A673 (cell line): Measurements from ENCODE around the gene ZNF746.

ENCODE experiments used
- EZH2 ChIP-seq: fragments of 200-600 bp; sonication (generic); IDR thresholded peaks from 2 replicates; pipeline ENCODE4 v1.6.1; 2017; ENCODE audit warnings: borderline replicate concordance, low read depth, mild to moderate bottlenecking, mixed read lengths, antibody characterized with exemption, low read length; ENCODE audit not compliant: poor library complexity, severe bottlenecking
- TF ChIP-seq, protein P1 (sequence below): fragments of 300-800, 200-600 bp; sonication (generic); conservative IDR thresholded peaks from 2 replicates; pipeline ENCODE4 v1.5.1; 2017; ENCODE audit warnings: low read depth, mild to moderate bottlenecking, antibody characterized with exemption, low read length, moderate library complexity, mixed read lengths

DNA sequence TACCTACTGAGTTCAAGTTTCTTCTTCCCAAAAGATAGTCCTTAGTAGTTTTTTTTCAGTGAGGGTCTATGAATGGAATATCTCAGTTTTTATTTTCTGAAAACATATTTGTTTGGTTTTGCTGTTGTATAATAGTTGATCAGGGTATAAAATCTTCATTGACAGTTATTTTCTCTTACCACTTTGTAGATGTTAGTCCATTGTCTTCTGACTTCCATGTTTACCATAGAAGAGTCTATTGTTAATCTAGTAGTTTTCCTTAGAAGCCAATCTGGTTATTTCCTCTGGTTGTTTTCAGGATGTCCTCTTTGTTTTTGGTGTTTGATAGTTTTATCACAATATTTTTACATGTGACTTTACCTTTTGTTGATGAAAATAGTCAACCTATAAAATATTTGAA lies 31.2 kb downstream of the ZNF746 start:
- TF ChIP-seq, protein P1, sequence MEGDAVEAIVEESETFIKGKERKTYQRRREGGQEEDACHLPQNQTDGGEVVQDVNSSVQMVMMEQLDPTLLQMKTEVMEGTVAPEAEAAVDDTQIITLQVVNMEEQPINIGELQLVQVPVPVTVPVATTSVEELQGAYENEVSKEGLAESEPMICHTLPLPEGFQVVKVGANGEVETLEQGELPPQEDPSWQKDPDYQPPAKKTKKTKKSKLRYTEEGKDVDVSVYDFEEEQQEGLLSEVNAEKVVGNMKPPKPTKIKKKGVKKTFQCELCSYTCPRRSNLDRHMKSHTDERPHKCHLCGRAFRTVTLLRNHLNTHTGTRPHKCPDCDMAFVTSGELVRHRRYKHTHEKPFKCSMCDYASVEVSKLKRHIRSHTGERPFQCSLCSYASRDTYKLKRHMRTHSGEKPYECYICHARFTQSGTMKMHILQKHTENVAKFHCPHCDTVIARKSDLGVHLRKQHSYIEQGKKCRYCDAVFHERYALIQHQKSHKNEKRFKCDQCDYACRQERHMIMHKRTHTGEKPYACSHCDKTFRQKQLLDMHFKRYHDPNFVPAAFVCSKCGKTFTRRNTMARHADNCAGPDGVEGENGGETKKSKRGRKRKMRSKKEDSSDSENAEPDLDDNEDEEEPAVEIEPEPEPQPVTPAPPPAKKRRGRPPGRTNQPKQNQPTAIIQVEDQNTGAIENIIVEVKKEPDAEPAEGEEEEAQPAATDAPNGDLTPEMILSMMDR: no peak
- TF ChIP-seq EZH2: no peak
